NB4 (cell line): ENCODE measurements around the gene CMPK1.

Experiments
- CTCF ChIP-seq: IDR thresholded peaks from one replicate; pipeline ENCODE4 v1.5.1; 2012; ENCODE audit warnings: low read depth, low read length
- MAX ChIP-seq: IDR thresholded peaks from 2 replicates; pipeline ENCODE4 v1.6.1; 2011; ENCODE audit warnings: low read depth, low read length
- POLR2A ChIP-seq: IDR thresholded peaks from 2 replicates; pipeline ENCODE4 v1.6.1; 2011; ENCODE audit warnings: mild to moderate bottlenecking; ENCODE audit not compliant: insufficient read length; ENCODE audit errors: extremely low read depth

- TF ChIP-seq CTCF (no peak), POLR2A (no peak), MAX (no peak)
These were observed 10.0 kb upstream of the CMPK1 start for GRCh38 chr1:47323599-47324031.
